IPS-20b (cell line): Measurements from ENCODE around the gene PIK3R6.

Source experiments
- H3K27ac ChIP-seq: one replicate; pipeline ENCODE4 v1.5.1; 2013; ENCODE audit warnings: low read length
- H3K27me3 ChIP-seq: 2 replicates; pipeline ENCODE4 v1.6.1; 2013; ENCODE audit warnings: mild to moderate bottlenecking, low read length, inconsistent platforms; ENCODE audit not compliant: insufficient read depth
- H3K36me3 ChIP-seq: 2 replicates; pipeline ENCODE4 v1.6.1; 2013; ENCODE audit warnings: low read depth, mild to moderate bottlenecking, inconsistent platforms, low read length, moderate library complexity; ENCODE audit not compliant: insufficient read depth
- H3K4me1 ChIP-seq: 2 replicates; pipeline ENCODE4 v1.6.1; 2013; ENCODE audit warnings: mild to moderate bottlenecking, control low read depth, inconsistent platforms, low read length, moderate library complexity; ENCODE audit not compliant: insufficient read depth
- H3K4me3 ChIP-seq: 2 replicates; pipeline ENCODE4 v1.5.1; 2013; ENCODE audit warnings: mild to moderate bottlenecking, low read length, inconsistent platforms
- H3K9ac ChIP-seq: 2 replicates; pipeline ENCODE4 v1.6.1; 2013; ENCODE audit warnings: low read depth, mild to moderate bottlenecking, inconsistent platforms, low read length, moderate library complexity
- H3K9me3 ChIP-seq: 2 replicates; pipeline ENCODE4 v1.6.1; 2013; ENCODE audit warnings: mild to moderate bottlenecking, low read depth, low read length, inconsistent platforms; ENCODE audit not compliant: insufficient read depth

The PIK3R6 gene

DNA sequence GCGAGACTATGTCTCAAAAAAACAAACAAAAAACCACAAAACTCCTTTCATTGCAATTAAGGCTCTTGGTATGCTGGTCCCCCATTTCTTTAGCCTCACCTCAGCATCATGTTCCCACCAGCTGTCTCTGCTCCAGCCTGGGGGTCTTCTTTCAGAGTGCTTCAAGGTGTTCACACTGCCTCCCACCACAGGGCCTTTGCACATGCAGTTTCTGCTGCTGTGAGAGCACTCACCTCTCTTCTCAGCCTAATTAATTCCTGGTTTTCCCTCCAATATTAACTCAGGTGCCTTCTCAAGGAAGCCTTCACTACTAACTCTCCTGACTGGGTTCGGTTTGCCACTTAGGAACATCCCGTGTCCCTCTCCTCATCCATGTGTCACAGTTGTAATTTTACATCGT, 15.9 kb upstream of the PIK3R6 start:
- Histone ChIP-seq H3K4me3 (no peak overlapping the region), H3K36me3 (no peaks in the 10 kb centered on the region), H3K9ac (no peak overlapping the region), H3K9me3 (no peaks in the 10 kb centered on the region), H3K27me3 (no peaks in the 10 kb centered on the region), H3K4me1 (no peaks in the 10 kb centered on the region), H3K27ac (no peak overlapping the region)

DNA sequence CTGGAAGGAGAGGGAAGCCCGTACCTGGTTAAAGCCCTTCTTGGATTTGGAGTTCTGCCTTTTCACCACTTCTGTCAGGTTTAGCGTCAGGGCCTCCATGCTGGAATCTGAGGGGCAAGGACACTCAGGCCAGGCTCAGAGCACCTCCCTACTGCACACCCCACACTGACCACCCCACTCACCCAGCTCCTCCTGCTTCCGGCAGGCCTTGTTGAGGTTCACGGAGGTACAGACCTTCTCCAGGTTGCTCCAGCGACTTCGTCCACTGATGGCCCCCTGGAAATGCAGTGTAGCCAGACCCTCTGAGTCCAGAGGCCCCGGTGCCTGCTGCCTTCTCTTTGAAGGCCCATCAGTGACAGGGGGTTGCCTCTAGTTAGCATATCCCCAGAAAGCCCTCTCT, 14.1 kb upstream of the PIK3R6 start:
- no peaks in the 10 kb centered on the region for H3K27me3 ChIP-seq
- H3K4me3 ChIP-seq: no peak overlapping the region
- H3K27ac ChIP-seq: no peak overlapping the region
- no peaks in the 10 kb centered on the region for H3K36me3 ChIP-seq
- H3K4me1 ChIP-seq: no peaks in the 10 kb centered on the region
- no peaks in the 10 kb centered on the region for H3K9me3 ChIP-seq
- no peak overlapping the region for H3K9ac ChIP-seq

DNA sequence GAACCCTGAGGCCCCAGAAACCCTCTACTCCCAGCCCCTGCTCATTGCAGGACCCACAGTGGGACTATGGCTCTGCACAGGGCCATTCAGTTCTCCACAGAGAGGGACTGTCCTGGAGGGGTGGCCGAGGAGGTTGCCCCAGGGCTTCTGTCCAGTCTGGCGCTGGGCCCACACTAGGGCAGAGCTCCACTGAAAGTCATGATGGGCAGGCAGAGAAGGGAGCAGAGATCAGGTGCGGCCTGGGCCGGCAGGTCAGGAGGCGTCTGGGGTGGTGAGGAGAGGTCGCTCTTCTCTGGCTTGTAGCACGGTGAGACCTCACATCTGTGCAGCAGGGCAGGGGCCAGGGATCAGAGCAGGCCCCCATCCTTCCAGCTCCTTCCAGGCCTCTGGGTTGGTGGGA, 13.0 kb upstream of the PIK3R6 start:
- H3K9ac ChIP-seq: no peak overlapping the region
- no peaks in the 10 kb centered on the region for H3K27me3 ChIP-seq
- no peak overlapping the region for H3K27ac ChIP-seq
- no peak overlapping the region for H3K4me3 ChIP-seq
- no peaks in the 10 kb centered on the region for H3K4me1 ChIP-seq
- H3K36me3 ChIP-seq: no peaks in the 10 kb centered on the region
- H3K9me3 ChIP-seq: no peaks in the 10 kb centered on the region

DNA sequence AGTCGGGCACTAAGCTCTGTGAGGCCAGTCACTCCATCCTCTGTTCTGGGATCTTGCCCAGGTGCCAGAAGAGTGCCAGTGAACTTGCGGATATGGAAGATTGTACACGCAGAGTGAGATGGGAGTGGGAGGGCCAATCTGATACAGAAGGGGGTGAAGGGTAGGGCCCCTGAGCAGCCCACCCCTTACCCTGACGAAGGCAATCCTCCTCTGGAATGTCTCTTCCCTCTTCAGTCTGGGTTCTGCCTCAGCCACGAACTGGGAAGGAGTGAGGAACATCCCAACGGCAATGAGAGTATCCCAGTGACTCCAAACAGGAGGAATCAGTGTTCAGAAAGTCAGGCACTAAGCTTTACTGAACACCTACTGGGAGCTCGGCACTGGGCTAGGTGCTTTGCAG, 11.9 kb upstream of the PIK3R6 start:
- H3K4me1 ChIP-seq: no peaks in the 10 kb centered on the region
- H3K36me3 ChIP-seq: no peaks in the 10 kb centered on the region
- no peak overlapping the region for H3K9ac ChIP-seq
- H3K4me3 ChIP-seq: no peak overlapping the region
- H3K27me3 ChIP-seq: no peaks in the 10 kb centered on the region
- H3K9me3 ChIP-seq: no peaks in the 10 kb centered on the region
- no peak overlapping the region for H3K27ac ChIP-seq

DNA sequence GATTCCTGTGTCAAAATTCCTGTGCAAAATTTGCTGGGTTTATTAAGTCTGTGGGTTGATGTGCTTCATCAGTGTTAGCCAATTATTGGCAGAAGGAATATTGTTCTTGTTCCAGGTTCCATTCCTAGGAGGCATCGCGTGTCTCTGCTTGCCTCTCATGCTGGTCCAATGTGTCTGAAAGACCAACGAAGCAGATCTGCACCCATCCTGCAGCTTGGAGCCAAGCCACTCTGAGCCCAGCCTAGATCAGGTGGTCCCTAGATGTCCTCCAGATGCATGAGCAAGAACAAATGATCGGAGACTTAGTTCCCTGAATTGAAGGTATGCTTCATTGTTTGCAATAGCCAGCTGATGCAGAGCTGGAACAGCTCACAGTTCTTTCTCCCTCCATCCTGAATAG, 10.5 kb upstream of the PIK3R6 start:
- Histone ChIP-seq H3K9me3 (no peaks in the 10 kb centered on the region), H3K4me3 (no peak overlapping the region), H3K36me3 (no peaks in the 10 kb centered on the region), H3K9ac (no peak overlapping the region), H3K4me1 (no peaks in the 10 kb centered on the region), H3K27me3 (no peaks in the 10 kb centered on the region), H3K27ac (no peak overlapping the region)

DNA sequence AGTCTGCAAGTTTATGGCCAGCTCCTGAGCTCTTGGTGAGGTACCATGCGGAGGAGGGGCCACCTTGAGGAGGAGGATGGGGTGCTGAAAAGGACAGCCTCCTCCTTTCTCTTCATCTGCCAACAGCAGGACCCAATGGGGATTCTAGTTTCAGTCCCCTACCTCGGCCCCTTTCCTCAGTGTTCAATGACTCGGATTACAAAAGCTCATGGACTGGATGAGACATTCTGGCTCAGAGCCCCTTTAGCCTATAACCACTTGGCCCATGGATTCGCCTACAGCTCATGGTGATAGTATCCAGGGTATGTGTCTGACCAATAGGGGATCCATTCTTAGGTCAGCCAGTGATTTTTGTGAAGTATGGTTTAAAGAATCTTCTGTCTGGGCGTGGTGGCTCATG, 8.5 kb upstream of the PIK3R6 start:
- Histone ChIP-seq H3K27ac (no peak overlapping the region), H3K27me3 (no peaks in the 10 kb centered on the region), H3K4me3 (no peak overlapping the region), H3K9ac (no peak overlapping the region), H3K4me1 (no peaks in the 10 kb centered on the region), H3K36me3 (no peaks in the 10 kb centered on the region), H3K9me3 (no peaks in the 10 kb centered on the region)

DNA sequence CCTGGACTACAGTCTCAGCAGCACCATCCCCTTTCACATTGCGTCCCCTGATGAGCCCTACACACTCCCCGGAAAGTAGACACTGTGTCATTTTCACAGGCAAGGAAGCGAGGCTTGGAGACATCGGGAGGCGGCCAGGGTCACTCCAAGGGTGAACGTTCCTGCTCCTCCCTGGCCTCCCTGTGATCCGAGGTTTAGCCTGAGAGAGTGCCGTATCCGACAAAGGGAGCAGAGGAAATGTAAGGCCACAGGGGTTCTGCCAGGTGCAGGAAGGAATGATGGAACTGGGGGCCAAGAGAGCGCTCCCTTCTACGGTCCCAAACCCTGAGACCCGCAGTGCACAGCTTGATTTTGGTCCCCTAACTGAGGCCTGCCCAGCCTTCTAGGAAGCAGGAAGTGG, 8.0 kb upstream of the PIK3R6 start:
- Histone ChIP-seq H3K4me3 (no peak overlapping the region), H3K27ac (no peak overlapping the region), H3K9me3 (no peaks in the 10 kb centered on the region), H3K27me3 (no peaks in the 10 kb centered on the region), H3K36me3 (no peaks in the 10 kb centered on the region), H3K9ac (no peak overlapping the region), H3K4me1 (no peaks in the 10 kb centered on the region)

DNA sequence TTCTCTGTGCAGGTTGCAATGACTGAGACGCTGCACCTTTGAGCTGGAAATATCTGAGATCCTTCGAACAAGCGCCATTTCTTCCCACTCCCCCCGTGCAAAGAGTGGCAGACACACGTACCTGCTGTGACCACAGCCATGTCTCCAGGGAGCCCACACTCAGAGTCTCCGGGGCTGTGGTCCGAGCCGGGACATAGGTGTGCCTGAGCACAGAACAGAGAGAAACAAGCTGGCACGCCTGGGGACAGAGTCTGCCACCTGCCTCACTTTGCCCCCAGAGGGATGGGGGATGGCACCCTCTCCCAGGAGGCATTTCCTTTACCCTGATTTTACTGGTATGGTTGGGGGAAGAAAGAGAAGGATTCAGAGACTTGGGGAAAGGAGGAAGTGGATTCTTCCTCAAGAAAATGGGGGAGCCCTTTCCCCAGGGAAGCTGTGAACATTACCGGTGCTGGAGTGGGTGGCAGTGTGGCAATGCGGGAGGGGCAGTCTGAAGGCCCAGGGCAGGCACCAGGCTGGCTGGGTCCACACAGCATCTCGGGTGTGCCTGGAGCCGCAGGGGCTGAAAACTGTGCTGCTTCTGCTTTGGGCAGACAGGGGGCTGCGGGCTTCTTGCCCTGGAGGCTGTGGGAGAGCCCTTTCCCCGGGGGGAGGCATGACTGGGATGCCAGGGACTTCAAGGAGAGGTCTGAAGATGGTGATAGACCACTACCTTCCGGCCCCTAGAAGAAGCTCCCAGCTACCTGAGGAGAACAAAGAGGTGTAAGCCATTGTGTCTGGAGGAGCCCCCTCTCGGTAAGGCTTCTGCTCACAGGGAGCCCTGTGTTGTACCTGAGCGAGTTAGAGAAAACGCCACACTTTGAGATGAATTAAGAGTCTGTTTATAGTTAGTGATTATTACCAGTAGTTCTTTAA, 6.6 kb upstream of the PIK3R6 start:
- Histone ChIP-seq H3K9ac (no peak overlapping the region), H3K4me3 (no peak overlapping the region), H3K9me3 (no peaks in the 10 kb centered on the region), H3K27ac (no peak overlapping the region), H3K4me1 (no peaks in the 10 kb centered on the region), H3K36me3 (no peaks in the 10 kb centered on the region), H3K27me3 (no peaks in the 10 kb centered on the region)

DNA sequence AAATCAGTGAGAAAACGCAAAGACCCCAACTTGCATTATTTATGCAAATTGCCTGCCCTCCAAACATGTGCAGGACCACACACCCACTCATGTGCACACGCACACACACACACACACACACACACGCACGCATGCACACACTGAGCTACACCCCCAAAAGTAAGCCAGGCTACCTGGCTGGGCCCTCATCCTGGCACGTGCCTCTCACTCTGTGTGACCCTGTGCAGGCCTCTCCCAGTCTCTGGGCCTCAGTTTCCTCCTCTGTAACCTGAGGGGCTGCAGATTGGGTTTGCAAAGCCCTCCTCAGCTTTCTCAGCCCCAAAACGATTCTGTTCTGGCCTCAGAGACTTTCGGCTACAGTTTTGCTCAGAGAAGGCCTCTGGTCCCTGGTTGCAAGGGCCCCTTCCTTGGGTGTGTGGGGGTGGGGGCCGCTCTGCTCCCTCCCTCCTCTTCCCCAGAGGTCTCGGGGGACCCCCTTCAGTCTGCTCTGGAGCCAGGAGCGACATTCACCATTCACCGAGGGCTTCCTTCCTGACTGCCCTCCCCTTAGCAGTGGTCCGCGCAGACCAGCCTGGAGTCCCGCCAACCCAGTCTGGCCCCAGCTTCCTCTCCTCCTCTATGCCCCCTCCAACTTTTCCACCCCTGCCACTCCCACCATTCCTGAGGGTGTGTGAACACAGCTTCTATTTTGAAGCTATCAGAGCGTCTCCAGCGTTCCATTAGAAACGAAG, 5.4 kb upstream of the PIK3R6 start:
- H3K36me3 ChIP-seq: no peaks in the 10 kb centered on the region
- no peaks in the 10 kb centered on the region for H3K4me1 ChIP-seq
- no peak overlapping the region for H3K9ac ChIP-seq
- no peaks in the 10 kb centered on the region for H3K27me3 ChIP-seq
- no peak overlapping the region for H3K4me3 ChIP-seq
- H3K27ac ChIP-seq: no peak overlapping the region
- no peaks in the 10 kb centered on the region for H3K9me3 ChIP-seq

DNA sequence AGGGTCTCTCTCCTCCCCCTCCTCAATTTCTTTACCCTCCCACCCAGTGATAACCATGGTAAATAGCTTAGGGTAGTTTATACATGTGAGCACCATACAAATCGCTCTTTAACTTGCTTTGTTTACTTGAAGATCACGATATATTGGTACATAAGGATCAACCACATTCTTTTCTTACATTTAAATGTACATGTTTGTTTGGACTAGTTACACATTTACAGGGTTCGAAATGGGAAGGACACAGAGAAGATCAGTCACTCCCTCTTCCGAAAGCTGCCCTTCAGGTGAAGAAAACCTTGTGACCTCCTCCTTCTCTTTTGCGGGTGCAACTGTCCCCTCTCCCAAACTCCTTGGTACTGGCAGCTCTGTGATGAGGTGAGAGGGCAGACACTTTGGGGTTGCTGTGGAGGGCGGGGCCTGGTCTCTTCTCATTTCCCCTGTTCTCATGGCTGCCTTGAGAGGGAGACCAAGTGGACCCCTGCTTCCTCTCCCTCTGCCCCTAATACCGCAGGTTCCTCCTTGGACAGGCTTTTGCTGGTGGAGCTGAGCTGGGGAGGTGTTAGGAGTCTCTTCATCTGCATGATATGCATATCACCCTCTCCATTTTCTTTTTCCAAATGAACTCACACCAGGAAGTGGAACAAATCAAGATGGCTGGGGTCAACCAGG, 4.7 kb upstream of the PIK3R6 start:
- Histone ChIP-seq H3K27me3 (no peaks in the 10 kb centered on the region), H3K4me3 (no peak overlapping the region)

DNA sequence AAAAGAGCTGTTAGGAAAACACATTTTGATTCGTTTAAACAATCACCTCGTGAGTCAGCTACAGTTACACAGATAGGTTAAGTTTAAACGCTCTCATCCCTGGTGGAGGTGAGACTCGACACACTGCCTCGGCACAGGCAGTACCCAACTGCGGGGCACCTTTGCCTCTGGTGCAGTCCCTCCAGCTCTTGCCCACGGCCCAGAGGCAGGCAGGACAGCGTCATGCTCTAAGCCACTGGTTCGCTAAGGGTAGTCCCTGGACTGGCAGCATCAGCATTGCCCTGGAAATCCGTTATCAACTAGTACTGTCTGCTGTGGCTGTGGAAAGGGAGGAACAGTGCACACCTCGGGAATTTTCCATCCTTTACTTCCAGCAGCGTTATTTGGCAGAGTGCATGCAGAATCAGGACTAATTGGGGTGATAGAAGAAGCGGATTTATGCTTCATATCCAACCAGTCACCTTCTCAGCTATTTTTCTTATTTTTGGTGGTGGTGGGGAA, 3.7 kb upstream of the PIK3R6 start:
- Histone ChIP-seq H3K9me3 (no peaks in the 10 kb centered on the region), H3K36me3 (no peaks in the 10 kb centered on the region), H3K4me1 (no peaks in the 10 kb centered on the region), H3K9ac (no peak overlapping the region), H3K27ac (no peak overlapping the region), H3K4me3 (no peak overlapping the region), H3K27me3 (no peaks in the 10 kb centered on the region)

More for the DNA sequence above, 4.7 kb upstream of the PIK3R6 start:
- H3K9ac ChIP-seq: no peak overlapping the region
- H3K27ac ChIP-seq: no peak overlapping the region
- H3K36me3 ChIP-seq: no peaks in the 10 kb centered on the region
- H3K9me3 ChIP-seq: no peaks in the 10 kb centered on the region
- H3K4me1 ChIP-seq: no peaks in the 10 kb centered on the region
